Measurements from ENCODE around the gene DDX56.

The DDX56 gene

DNA sequence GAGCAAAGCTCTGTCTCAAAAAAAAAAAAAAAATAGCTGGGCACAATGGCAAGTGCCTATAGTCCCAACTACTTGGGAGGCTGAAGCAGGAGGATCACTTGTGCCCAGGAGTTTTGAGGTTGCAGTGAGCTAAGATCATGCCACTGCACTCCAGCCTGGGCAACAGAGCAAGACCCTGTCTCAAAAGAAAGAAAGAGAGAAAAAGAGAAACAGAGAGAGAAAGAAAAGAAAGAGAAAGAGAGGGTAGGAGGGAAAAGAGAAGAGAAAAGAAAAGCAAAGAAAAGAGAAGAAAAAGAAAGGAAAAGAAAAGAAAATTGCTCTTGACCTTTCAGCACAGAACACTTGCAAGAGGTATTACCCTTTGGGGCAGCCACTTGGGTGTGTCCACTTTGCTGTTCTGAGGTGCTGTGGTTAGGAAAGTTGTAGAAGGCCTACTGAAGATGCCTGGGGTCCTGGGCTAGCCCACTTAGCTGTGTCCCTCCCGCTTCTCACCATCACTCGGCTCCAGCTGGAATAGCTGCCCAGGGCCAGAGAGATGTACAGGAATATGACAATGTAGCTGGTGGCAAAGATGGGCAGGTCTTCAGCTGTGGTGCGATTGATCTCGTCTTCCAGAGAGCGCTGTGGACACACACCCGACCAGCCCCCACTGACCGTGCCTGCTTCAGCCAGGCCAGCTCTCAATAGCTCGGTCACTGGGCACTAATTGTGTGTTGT, 38.2 kb downstream of the DDX56 start:
- DNase-seq (ENCODE audit: low read depth), result no peak

- DNase-seq (ENCODE audit: low read depth), result no peak
Observed at GRCh38 chr7:44534501-44534900, 39.2 kb downstream of the DDX56 start.

DNA sequence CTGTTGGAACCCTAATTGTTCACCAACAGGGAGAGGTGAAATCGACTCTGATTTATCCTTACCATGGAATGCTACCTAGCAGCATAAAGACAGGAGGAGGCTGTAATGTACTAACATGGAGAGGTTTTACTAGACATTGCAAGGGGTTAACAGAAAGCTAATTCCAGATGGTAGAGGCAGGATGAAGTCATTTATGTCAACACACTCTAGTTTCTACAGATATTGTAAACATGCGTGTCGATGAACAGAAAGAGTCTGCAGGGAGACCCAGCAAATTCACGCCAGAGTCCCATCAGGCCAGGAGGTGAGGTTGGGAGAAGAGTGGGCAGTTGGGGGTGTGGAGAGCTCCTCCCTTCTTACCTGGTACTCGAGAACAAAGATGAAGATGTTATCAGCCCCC, 39.6 kb downstream of the DDX56 start:
- no peak for DNase-seq (ENCODE audit: low read depth)

- no peak for DNase-seq (ENCODE audit: low read depth)
Observed at GRCh38 chr7:44533301-44534055, 40.2 kb downstream of the DDX56 start.

- no peak for DNase-seq (ENCODE audit: low read depth)
Observed at GRCh38 chr7:44531421-44532380, 42.0 kb downstream of the DDX56 start.

DNA sequence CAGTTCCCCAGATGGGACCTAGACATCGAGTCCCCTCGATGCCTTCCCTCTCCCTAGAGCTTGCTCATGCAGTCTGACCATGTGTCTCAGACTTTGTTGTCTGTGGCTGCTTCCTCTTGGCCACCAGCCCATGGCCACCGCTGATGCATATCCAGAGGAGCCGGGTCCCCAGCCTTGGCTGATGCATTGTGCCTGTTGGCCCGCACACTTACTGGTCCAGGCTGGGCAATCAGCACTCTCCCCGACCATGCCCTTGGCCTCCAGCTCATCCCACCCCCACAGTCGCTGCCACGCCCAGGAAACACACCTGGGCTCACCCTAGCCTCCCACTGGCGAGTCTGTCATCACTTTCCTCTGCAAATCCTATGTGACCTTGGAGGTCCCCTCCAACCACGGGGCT, 42.7 kb downstream of the DDX56 start:
- no peak for DNase-seq (ENCODE audit: low read depth)

GRCh38 chr7:44524811-44525388, 48.8 kb downstream of the DDX56 start:
- no peak for DNase-seq (ENCODE audit: low read depth)

- DNase-seq (ENCODE audit: low read depth), result no peak
Observed at GRCh38 chr7:44522315-44522714, 51.4 kb downstream of the DDX56 start.

DNA sequence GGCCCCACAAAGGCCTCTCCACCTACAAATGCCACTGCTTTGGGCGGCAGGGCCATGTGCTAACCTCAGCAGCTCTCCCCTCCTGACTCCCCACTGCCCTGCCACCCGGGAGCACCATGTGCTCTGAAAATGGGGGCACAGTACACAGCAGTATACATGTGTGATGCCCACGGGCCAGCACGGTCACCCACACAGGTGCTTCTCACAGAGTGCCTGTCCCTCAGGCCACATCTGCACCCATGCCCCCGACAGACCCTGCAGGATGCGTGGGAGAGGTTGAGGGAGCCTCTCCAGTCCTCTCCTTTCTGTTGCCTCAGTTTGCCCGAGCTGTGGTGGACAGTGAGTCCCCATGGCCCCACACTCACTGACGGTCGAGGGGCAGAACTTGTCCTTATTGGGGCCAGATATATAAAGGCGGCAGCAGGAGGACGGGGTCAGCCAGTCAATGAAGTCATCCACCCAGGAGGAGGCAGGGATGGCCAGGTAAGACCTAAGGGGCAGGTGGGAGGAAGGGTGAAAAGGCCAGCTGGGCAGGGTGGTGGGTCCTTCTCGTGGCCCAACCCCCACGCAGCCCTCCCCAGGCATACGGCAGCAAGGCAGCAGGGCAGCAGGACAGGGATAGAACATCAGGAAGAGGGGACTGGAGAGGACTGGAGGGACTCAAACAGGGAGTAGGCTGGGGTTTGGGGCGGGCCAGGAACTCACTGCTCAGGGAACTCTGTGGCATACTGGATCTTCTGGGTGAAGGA, 52.2 kb downstream of the DDX56 start:
- no peak for DNase-seq (ENCODE audit: low read depth)

- DNase-seq (ENCODE audit: low read depth), result no peak
Observed at GRCh38 chr7:44520574-44520973, 53.1 kb downstream of the DDX56 start.

- no peak for DNase-seq (ENCODE audit: low read depth)
Observed at GRCh38 chr7:44519546-44519945, 54.2 kb downstream of the DDX56 start.

GRCh38 chr7:44518761-44519160, 54.9 kb downstream of the DDX56 start:
- DNase-seq (ENCODE audit: low read depth), result no peak

GRCh38 chr7:44517175-44517574, 56.5 kb downstream of the DDX56 start:
- DNase-seq (ENCODE audit: low read depth), result no peak

Data from non-pigmented ciliary epithelial cell (primary cell).